NCI-H2171 (cell line): Measurements from ENCODE around the gene CCDC149.

Source experiments
- DNase-seq: peaks from one replicate; lab custom pipeline; 2025; lab: John Stamatoyannopoulos, UW

CCDC149 gene

GRCh38 chr4:24878636-24879016, 34.2 kb downstream of the CCDC149 start:
- no peak for DNase-seq

- DNase-seq, result no peak
Observed at GRCh38 chr4:24877868-24878635, 34.8 kb downstream of the CCDC149 start.

GRCh38 chr4:24876431-24876830, 36.4 kb downstream of the CCDC149 start:
- DNase-seq, result no peak

- no peak for DNase-seq
Observed at GRCh38 chr4:24872720-24873119, 40.1 kb downstream of the CCDC149 start.

GRCh38 chr4:24871210-24871609, 41.6 kb downstream of the CCDC149 start:
- no peak for DNase-seq

- no peak for DNase-seq
Observed at GRCh38 chr4:24867766-24868296, 45.0 kb downstream of the CCDC149 start.

GRCh38 chr4:24867251-24867650, 45.6 kb downstream of the CCDC149 start:
- no peak for DNase-seq

GRCh38 chr4:24865401-24865800, 47.4 kb downstream of the CCDC149 start:
- DNase-seq, result no peak

- no peak for DNase-seq
Observed at GRCh38 chr4:24863799-24864198, 49.0 kb downstream of the CCDC149 start.

- no peak for DNase-seq
Observed at GRCh38 chr4:24862073-24862751, 50.6 kb downstream of the CCDC149 start.

GRCh38 chr4:24858550-24858949, 54.3 kb downstream of the CCDC149 start:
- DNase-seq, result no peak

- no peak for DNase-seq
Observed at GRCh38 chr4:24858026-24858425, 54.8 kb downstream of the CCDC149 start.

GRCh38 chr4:24856586-24856985, 56.3 kb downstream of the CCDC149 start:
- no peak for DNase-seq

- DNase-seq, result no peak
Observed at GRCh38 chr4:24855741-24856140, 57.1 kb downstream of the CCDC149 start.

- DNase-seq, result no peak
Observed at GRCh38 chr4:24853142-24853541, 59.7 kb downstream of the CCDC149 start.

- no peak for DNase-seq
Observed at GRCh38 chr4:24850674-24851073, 62.2 kb downstream of the CCDC149 start.

GRCh38 chr4:24849756-24850155, 63.1 kb downstream of the CCDC149 start:
- DNase-seq, result no peak

- no peak for DNase-seq
Observed at GRCh38 chr4:24849351-24849750, 63.5 kb downstream of the CCDC149 start.

- no peak for DNase-seq
Observed at GRCh38 chr4:24846716-24847115, 66.1 kb downstream of the CCDC149 start.

- DNase-seq, result no peak
Observed at GRCh38 chr4:24845902-24846301, 66.9 kb downstream of the CCDC149 start.

- DNase-seq, result no peak
Observed at GRCh38 chr4:24845132-24845531, 67.7 kb downstream of the CCDC149 start.

GRCh38 chr4:24843096-24843495, 69.7 kb downstream of the CCDC149 start:
- DNase-seq, result no peak

- DNase-seq, result no peak
Observed at GRCh38 chr4:24842356-24842755, 70.5 kb downstream of the CCDC149 start.
